Upper lobe of left lung (tissue), 6 donors: ENCODE measurements around the gene SH3BP4. TPM values are rescaled to one million over a fixed set of nuclear protein-coding genes. Genes with fewer than 3 reads are reported as not detected.

Source experiments
- ATAC-seq, 2 donors: fragments of 200-7000 bp; cut with Tn5 transposase; one replicate each; pipeline ENCODE4 v1.9.1; 2022; ENCODE audit warnings: mild to moderate bottlenecking in 2 of 2, moderate library complexity in 2 of 2; ENCODE audit not compliant: low FRiP score in 2 of 2
- DNase-seq, 2 donors: peaks; one replicate each; pipeline ENCODE4 v3.0.0-alpha.2; 2019 to 2020
- H3K27ac ChIP-seq, 4 donors: fragments of 200-600 bp; sonication (generic); one replicate each; pipeline ENCODE4 v1.5.1; 2016 to 2019
- H3K27me3 ChIP-seq, 4 donors: fragments of 200-600 bp; sonication (generic); one replicate each; pipeline ENCODE4 v1.5.1; 2017 to 2019
- H3K36me3 ChIP-seq, 4 donors: fragments of 200-600 bp; sonication (generic); one replicate each; pipeline ENCODE4 v1.5.1; 2016 to 2019
- H3K4me1 ChIP-seq, 4 donors: fragments of 200-600 bp; sonication (generic); one replicate each; pipeline ENCODE4 v1.5.1; 2018 to 2019
- H3K4me3 ChIP-seq, 4 donors: fragments of 200-600 bp; sonication (generic); one replicate each; pipeline ENCODE4 v1.5.1; 2017 to 2019; ENCODE audit warnings: mild to moderate bottlenecking in 2 of 4, moderate library complexity in 1 of 4
- H3K9me3 ChIP-seq, 4 donors: fragments of 200-600 bp; sonication (generic); one replicate each; pipeline ENCODE4 v1.5.1; 2018 to 2019
- CTCF ChIP-seq, 6 experiments: fragments of 450-650 bp in 4 of 6; fragments of 200-600 bp in 2 of 6; sonication (generic) in 2 of 6; IDR thresholded peaks; one replicate each; pipeline ENCODE4 v1.5.1; 2016 to 2019; ENCODE audit warnings: antibody characterized with exemption in 6 of 6
- EP300 ChIP-seq, 4 donors: sonication (generic); formaldehyde crosslinking; IDR thresholded peaks; one replicate each; pipeline ENCODE4 v1.5.1; 2017; ENCODE audit warnings: antibody characterized with exemption in 4 of 4, control low read depth in 2 of 4
- POLR2A ChIP-seq, 4 donors: fragments of 450-650 bp; IDR thresholded peaks; one replicate each; pipeline ENCODE4 v1.5.1; 2016 to 2017; ENCODE audit warnings: antibody characterized with exemption in 4 of 4, mild to moderate bottlenecking in 2 of 4
- POLR2AphosphoS5 ChIP-seq, 2 donors: sonication (generic); formaldehyde crosslinking; IDR thresholded peaks; one replicate each; pipeline ENCODE4 v1.5.1; 2017; ENCODE audit warnings: antibody characterized with exemption in 2 of 2
- WGBS, 2 donors: methylation state at CpG; one replicate each; pipeline ENCODE4 v1.1.5; 2017 to 2018; 5-methylcytosine and 5-hydroxymethylcytosine counted together
- total RNA-seq, 6 donors: library from RNA; depleted of rRNA in 4 of 6; stranded (reverse); fragments of >200 nt in 4 of 6; gene quantifications; one replicate each; pipeline versions ENCODE4 v1.1.0 to v1.2.1, GENCODE V29; 2016 to 2021
- donor health status: DM: no; HTN: no; CAD: no; lungs with moderate emphysema.
- donor health status: DM: no; HTN: yes; CAD: no; lungs with severe emphysema.

Gene SH3BP4
- total RNA-seq, 6 donors from 2014 or later: 27.3 to 57.3 (median 33.4) TPM

- no peak for DNase-seq
- no peaks in the 10 kb centered on the region for H3K27me3 ChIP-seq
- H3K4me1 ChIP-seq: peaks cover 0 to 8% (median 3%) of the 10 kb centered on the region in 4 donors
- no peak overlapping the region for H3K4me3 ChIP-seq
- H3K36me3 ChIP-seq: no peaks in the 10 kb centered on the region
- no peaks in the 10 kb centered on the region for H3K9me3 ChIP-seq
- no peak overlapping the region for H3K27ac ChIP-seq
- ATAC-seq: no peak
- 80 to 90% methylated on average over 9 of the region's 9 CpGs for WGBS, 2 donors
- no peak for TF ChIP-seq POLR2AphosphoS5 (IDR thresholded peaks at IDR 0.05)
- TF ChIP-seq POLR2A (IDR thresholded peaks at IDR 0.05): no peak
- TF ChIP-seq CTCF (IDR thresholded peaks at IDR 0.05): no peak
- TF ChIP-seq EP300 (IDR thresholded peaks at IDR 0.05): no peak
These were observed 140.2 kb downstream of the SH3BP4 start for GRCh38 chr2:235091983-235092382.

- H3K9me3 ChIP-seq: no peaks in the 10 kb centered on the region
- H3K27me3 ChIP-seq: no peaks in the 10 kb centered on the region
- no peak for TF ChIP-seq POLR2AphosphoS5 (IDR thresholded peaks at IDR 0.05)
- no peak for TF ChIP-seq EP300 (IDR thresholded peaks at IDR 0.05)
- TF ChIP-seq POLR2A (IDR thresholded peaks at IDR 0.05): no peak
- TF ChIP-seq CTCF (IDR thresholded peaks at IDR 0.05): no peak
- 90% methylated on average over 11 to 17 of the region's 17 CpGs for WGBS, 2 donors
- peaks cover 0 to 7% (median 3%) of the 10 kb centered on the region in 4 donors for H3K4me1 ChIP-seq
- no peaks in the 10 kb centered on the region for H3K36me3 ChIP-seq
- ATAC-seq (no peak), DNase-seq (no peak)
- no peak overlapping the region for H3K4me3 ChIP-seq
- no peak overlapping the region for H3K27ac ChIP-seq
These were observed 140.8 kb downstream of the SH3BP4 start for GRCh38 chr2:235092433-235093223.

GRCh38 chr2:235094457-235094856 is 142.6 kb downstream of the SH3BP4 start:
- Histone ChIP-seq H3K9me3 (no peaks in the 10 kb centered on the region), H3K4me3 (no peak overlapping the region), H3K36me3 (no peaks in the 10 kb centered on the region), H3K27me3 (no peaks in the 10 kb centered on the region), H3K4me1 (no peaks in the 10 kb centered on the region), H3K27ac (no peak overlapping the region)
- no peak for ATAC-seq
- TF ChIP-seq POLR2A (IDR thresholded peaks at IDR 0.05) (no peak), EP300 (IDR thresholded peaks at IDR 0.05) (no peak), POLR2AphosphoS5 (IDR thresholded peaks at IDR 0.05) (no peak), CTCF (IDR thresholded peaks at IDR 0.05) (no peak)
- 91 to 97% methylated on average over 1 of the region's 1 CpG for WGBS, 2 donors
- no peak for DNase-seq

- WGBS, 2 donors: 91 to 94% methylated on average over 2 of the region's 2 CpGs
- Histone ChIP-seq H3K4me1 (no peaks in the 10 kb centered on the region), H3K4me3 (no peak overlapping the region), H3K36me3 (no peaks in the 10 kb centered on the region), H3K27ac (no peak overlapping the region), H3K27me3 (no peaks in the 10 kb centered on the region), H3K9me3 (no peaks in the 10 kb centered on the region)
- TF ChIP-seq CTCF (IDR thresholded peaks at IDR 0.05) (no peak), EP300 (IDR thresholded peaks at IDR 0.05) (no peak), POLR2AphosphoS5 (IDR thresholded peaks at IDR 0.05) (no peak), POLR2A (IDR thresholded peaks at IDR 0.05) (no peak)
- no peak for ATAC-seq
- no peak for DNase-seq
These were observed 143.8 kb downstream of the SH3BP4 start for GRCh38 chr2:235095569-235095968.

DNA sequence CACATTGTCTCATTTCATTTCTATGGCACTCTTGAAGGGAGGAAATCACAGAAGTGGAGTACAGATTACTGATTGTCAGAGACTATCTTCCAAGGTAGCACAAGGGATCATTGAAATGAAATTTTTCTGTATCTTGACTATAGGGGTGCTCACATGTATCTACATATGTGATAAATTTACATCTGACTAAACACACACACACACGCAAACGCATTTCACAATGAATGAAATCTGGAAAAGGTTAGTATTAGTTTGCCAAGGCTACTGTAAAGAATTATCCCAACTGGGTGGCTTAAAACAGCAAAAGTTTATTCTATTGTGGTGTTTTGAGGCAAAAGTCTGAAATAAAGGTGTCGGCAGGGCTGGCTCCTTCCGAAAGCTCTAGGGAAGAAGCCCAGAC is 144.6 kb downstream of the SH3BP4 start:
- Histone ChIP-seq H3K27ac (no peak overlapping the region), H3K4me3 (no peak overlapping the region), H3K27me3 (no peaks in the 10 kb centered on the region), H3K4me1 (no peaks in the 10 kb centered on the region), H3K36me3 (no peaks in the 10 kb centered on the region), H3K9me3 (no peaks in the 10 kb centered on the region)
- no peak for ATAC-seq
- whole genome bisulfite sequencing, 2 donors: 89 to 93% methylated on average over 4 of the region's 4 CpGs
- no peak for DNase-seq
- TF ChIP-seq CTCF (IDR thresholded peaks at IDR 0.05) (no peak), EP300 (IDR thresholded peaks at IDR 0.05) (no peak), POLR2A (IDR thresholded peaks at IDR 0.05) (no peak), POLR2AphosphoS5 (IDR thresholded peaks at IDR 0.05) (no peak)
